GM21825 (cell line): Measurements from ENCODE around the gene CYP2S1.
"Not testable (repeated sequence)": the region's sequence is repeated elsewhere in the genome, so short reads cannot be mapped to it uniquely, and the experiment has no call there.

Experiments used
- ATAC-seq: cut with Tn5 transposase; IDR thresholded peaks from one replicate; pipeline ENCODE4 v1.9.1; 2021; ENCODE audit warnings: mild to moderate bottlenecking, moderate library complexity; ENCODE audit not compliant: unreplicated experiment

Gene CYP2S1, protein sequence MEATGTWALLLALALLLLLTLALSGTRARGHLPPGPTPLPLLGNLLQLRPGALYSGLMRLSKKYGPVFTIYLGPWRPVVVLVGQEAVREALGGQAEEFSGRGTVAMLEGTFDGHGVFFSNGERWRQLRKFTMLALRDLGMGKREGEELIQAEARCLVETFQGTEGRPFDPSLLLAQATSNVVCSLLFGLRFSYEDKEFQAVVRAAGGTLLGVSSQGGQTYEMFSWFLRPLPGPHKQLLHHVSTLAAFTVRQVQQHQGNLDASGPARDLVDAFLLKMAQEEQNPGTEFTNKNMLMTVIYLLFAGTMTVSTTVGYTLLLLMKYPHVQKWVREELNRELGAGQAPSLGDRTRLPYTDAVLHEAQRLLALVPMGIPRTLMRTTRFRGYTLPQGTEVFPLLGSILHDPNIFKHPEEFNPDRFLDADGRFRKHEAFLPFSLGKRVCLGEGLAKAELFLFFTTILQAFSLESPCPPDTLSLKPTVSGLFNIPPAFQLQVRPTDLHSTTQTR

DNA sequence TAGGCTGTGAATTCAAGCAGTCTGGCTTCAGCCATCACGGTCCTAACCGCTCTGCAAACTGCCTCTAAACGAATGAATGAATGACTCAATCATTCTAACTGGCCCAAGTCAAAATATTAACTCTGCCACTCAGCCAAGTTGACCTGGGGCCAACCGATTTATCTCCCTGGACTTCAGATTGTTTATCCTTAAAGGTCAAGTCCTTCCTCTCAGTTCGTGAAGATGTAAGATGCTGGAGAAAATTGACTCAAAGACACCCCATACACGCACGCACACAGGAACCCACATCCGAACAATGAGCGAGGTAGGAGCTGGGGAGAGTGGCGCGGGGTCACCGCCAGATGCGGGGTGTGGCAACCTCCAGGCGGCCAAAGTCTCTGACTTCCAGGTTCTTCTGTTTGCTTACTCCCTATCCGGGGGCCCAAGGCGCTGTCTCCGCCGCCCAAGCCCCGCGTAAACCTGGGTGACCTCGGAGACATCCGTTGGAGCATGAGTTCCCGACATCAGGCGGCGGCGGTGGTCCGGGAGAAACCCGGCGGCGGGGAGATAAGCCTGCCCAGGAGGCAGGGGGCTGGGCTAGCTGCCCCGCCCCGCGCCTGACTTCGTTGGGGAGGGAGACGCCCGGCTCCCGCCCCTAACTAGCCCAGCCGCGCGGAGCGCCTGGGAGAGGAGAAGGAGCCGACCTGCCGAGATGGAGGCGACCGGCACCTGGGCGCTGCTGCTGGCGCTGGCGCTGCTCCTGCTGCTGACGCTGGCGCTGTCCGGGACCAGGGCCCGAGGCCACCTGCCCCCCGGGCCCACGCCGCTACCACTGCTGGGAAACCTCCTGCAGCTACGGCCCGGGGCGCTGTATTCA, at the start of gene CYP2S1:
Gene CYP2S1, plus strand, starts transcription at position 646 of the 856 bp plus-strand sequence. Its CDS starts 46 bp downstream, at position 692.
- ATAC-seq, result no peak

DNA sequence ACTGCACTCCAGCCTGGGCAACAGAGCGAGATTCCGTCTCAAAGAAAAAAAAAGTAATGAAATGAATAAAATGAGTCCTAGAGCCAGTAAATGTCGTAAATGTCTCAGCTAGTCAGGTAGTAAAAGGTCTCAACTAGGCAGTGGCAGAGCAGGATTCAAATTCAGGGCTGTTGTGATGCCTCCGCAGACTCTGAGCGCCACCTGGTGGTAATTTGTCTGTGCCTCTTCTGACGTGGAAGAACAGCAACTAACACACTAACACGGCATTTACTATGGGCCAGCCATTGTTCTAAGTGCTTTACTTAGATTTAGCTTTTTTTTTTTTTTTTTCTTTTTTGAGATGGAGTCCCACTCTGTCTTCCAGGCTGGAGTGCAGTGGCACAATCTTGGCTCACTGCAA, 48.6 kb upstream of the CYP2S1 start:
- ATAC-seq, result no peak

DNA sequence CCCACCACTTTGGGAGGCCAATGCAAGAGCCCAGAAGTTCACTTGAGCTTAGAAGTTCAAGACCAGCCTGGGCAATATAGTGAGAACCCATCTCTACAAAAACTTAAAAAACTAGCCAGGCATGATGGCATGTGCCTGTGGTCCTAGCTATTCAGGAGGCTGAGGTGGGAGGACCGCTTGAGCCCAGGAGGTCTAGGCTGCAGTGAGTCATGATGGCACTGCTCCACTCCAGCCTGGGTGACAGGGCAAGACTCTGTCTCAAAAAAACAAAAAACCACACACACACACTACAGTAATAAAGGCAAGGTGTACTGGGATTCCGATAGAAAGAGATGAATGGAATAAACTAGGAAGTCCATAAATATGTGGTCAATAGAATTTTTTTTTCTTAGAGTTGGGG, 43.2 kb upstream of the CYP2S1 start:
- ATAC-seq, result no peak

DNA sequence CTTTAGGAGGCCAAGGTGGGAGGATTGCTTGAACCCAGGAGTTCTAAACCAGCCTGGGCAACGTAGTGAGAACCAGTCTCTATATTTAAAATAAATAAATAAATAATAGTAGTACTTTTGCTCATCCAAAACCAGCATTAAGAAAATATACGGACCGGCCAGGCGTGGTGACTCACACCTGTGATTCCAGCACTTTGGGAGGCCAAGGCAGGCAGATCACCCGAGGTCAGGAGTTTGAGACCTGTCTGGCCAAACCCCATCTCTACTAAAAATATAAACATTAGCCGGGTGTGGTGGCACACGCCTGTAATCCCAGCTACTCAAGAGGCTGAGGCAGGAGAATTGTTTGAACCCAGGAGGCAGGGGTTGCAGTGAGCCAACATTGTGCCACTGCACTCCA, 42.0 kb upstream of the CYP2S1 start:
- ATAC-seq, result not testable (repeated sequence)

DNA sequence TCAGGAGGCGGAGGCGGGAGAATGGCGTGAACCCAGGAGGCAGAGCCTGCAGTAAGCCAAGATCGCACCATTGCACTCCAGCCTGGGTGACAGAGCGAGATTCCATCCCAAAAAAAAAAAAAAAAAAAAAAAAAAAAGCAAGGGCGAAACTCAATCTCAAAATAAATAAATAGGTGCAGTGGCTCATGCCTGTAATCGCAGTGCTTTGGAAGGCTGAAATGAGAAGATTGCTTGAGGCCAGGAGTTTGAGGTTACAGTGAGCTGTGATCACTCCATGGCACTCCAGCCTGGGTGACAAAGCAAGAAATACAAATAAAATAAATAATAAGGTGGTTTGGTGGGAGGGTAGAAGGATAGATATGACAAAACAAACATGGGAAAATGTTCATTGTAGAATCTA, 39.0 kb upstream of the CYP2S1 start:
- no peak for ATAC-seq

DNA sequence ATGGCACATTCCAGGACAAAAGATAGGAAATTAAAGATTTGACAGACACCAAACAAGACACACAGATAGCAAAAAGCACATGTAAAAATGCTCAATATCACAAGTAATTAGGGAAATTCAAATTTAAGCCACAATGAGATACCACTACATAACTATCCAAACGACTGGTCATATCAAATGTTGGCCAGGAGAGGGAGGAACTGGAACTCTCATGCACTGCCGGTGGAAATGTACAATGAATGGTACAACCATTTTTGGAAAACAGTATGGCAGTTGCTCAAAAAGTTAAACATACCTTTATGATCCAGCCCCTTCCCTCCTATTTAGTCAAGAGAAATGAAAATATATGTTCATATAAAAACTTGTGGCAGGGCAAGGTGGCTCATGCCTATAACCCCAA, 36.8 kb upstream of the CYP2S1 start:
- no peak for ATAC-seq

DNA sequence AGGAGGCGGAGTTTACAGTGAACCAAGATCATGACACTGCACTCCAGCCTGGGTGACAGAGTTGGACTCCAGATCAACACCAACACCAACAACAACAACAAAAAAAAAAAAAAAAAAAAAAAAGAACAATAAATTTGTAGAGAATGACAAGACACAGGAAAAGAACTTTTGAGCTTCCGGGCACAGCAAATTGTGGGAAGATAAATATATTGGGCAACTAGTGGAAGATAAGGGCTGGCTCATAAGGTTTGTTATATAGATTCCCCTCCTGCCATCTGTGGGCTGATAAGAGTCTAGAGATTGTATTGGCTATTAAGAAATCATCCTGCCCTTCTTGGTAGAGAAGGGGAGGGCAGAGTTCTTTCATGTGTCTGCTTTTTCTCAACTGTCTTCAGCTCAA, 33.1 kb upstream of the CYP2S1 start:
- ATAC-seq, result no peak

DNA sequence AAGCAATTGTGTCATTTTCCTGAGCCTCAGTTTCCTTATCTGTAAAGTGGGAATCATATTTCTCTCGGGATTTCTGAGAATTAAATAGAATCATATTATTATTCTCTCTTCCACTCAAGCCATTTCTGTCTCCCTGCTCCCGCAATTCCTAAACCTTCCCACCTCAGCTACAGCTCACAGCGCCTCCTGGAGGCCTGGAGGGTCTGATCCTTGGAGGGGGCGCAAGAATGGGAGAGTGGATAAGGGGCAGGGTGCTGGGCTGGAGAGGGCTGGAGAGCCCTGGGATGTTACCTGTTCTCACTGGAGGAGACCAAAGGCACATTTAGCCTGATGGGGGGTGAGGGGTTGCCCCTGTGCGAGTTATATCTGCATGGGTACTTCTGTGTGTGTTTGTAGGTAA, 31.1 kb upstream of the CYP2S1 start:
- no peak for ATAC-seq

DNA sequence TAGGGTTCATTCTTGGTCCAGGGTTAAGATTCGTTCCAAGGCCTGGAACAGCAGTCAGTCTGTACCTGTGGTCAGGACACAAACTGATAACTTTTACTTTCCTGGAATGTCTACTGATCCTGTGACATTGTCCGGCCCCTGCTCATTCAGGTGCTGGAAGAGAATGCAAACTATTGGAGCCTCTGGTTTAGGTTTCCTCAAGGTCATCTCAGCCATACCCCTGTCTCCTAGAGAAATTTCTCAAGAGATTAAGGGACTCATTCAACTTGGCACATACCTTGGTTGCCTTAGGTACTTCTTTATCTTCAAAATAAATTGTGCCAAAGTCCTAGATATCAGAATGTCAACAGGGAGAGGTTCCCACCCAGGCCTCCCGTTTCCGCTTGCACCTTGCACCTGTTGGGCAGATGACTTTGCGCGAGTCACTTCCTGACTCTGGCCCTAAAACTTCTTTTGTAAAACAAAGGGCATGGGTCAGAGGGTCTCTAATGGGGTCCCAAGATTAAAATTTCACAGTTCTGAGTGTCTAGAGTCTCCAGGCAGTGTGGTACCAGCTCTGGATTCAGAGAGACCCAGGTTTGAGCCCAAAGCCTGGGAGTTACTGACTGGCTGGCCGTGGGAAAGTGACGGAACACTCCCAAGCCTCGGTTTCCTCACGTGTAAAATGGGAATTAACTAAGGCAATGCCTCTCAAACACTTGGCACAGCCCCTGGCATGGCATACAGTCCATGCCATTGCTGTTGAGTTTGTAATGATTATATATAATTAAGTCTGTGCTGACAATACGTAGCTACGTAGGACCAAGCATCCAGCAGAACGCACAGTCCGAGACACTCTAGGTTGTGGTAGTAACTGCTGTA, 25.8 kb upstream of the CYP2S1 start:
- ATAC-seq, result no peak

DNA sequence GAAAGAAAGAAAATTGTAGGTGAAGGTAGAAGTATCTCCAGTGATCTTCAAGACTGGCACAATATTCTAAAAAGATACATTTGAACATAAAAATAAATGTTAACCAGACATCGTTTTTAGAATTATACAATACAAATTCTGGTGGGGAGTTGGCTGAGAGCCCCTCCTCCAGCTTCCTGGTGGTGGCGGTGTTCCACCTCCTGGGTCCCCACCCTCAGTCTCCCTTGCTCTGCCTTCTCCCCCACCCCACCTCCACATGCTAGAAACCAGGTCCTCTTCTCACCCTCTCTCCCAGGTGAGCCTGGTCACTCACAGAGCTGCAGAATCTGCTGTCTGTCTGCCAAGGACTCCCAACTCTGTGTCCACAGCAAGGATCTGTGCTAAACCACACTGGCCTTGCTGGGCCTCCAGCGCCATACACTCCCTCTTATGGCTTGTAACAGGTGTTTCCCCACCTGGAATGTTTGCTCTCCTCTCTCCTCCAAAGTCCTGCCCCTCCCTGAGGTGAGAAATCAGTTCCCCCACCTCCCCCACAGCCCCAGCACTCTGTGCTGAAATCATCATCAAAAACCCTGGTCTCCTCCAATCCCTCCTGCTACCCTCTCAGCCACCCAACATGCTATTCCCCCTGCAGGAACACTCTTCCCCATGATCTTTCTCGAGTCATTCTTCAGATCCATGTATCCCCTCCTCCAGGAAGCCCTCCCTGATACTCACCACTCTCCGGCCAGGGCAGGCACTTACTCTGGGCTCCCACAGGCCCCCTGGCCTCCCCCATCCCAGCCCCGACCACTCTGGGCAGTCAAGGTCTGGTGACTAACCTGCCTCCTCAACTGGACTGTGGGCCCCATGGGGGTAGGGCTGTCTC, 20.5 kb upstream of the CYP2S1 start:
- no peak for ATAC-seq

DNA sequence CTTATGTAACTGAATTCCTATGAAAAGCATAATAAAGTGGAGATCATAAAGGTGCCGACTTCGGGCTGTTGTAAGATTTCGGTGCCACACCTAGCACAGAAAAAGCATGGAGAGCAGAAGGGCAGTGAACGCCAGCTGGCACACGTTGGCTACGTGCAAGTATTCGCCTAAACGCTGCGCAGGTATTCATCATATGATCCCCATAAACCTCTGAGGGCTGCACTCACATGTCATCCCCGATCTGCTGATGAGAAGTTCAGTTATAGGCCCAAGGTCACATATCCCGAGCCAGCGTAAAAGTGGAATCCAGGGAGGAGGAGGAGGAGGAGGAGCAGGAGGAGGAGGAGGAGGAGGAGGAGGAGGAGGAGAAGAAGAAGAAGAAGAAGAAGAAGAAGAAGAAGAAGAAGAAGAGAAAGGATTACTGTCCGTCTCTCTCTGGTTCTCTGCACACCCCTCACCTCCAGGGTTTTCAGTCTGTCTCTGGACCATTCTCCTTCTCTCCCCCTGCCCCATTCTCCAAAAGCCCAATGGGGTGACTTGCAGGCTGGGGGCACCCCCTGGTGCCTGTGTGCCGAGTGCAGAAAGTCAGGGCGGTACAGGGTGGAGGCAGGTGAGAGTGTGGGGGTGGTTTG, 18.6 kb upstream of the CYP2S1 start:
- ATAC-seq, result no peak

DNA sequence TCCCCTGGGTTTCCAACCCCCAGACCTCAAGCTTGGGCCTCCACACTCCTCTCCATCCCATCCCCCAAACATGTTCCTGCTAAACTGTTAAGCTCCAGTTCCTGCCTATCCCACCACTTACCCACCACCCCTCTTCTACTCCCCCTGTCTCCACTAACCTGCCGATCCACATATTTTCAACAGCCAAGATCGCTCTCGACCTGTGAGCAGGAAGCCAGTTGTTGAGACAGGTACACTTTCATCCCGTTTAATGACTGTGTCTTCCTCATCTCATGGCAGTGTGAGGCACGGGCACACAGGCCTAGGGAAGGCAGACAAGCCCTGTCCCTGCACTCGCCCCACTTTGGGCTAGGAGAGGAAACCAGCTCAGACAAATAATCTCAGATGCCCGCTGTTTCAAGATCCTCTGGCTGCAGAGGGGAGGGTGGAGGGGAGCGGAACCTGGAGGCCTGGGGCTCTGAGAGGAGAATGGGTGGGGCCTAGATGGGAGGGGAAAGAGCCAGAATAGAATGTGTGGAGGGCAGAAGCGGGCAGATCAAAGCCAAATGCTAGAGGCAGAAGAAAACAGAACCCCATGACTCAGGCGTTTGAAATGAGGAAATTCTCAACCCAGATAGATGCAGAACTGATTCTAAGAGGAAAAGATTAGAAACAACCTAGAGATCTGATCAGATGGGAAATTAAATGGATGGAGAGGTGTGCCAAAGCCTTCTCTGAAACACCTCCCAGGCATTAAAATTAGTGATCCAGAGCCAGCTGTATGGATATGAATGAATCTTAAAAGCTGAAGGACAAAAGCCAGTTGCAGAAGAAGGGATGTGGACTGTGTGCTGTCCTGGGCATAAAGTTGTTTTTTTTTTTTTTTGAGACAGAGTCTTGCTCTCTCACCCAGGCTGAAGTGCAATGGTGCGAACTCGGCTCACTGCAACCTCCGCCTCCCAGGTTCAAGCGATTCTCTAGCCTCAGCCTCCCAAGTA, 16.9 kb upstream of the CYP2S1 start:
- no peak for ATAC-seq

DNA sequence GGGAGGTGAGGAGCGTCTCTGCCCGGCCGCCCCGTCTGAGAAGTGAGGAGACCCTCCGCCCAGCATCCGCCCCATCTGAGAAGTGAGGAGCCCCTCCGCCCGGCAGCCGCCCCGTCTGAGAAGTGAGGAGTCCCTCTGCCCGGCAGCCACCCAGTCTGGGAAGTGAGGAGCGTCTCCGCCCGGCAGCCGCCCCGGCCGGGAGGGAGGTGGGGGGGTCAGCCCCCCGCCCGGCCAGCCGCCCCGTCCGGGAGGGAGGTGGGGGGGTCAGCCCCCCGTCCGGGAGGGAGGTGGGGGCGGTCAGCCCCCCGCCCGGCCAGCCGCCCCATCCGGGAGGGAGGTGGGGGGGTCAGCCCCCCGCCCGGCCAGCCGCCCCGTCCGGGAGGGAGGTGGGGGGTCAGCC, 12.8 kb upstream of the CYP2S1 start:
- ATAC-seq, result not testable (repeated sequence)

DNA sequence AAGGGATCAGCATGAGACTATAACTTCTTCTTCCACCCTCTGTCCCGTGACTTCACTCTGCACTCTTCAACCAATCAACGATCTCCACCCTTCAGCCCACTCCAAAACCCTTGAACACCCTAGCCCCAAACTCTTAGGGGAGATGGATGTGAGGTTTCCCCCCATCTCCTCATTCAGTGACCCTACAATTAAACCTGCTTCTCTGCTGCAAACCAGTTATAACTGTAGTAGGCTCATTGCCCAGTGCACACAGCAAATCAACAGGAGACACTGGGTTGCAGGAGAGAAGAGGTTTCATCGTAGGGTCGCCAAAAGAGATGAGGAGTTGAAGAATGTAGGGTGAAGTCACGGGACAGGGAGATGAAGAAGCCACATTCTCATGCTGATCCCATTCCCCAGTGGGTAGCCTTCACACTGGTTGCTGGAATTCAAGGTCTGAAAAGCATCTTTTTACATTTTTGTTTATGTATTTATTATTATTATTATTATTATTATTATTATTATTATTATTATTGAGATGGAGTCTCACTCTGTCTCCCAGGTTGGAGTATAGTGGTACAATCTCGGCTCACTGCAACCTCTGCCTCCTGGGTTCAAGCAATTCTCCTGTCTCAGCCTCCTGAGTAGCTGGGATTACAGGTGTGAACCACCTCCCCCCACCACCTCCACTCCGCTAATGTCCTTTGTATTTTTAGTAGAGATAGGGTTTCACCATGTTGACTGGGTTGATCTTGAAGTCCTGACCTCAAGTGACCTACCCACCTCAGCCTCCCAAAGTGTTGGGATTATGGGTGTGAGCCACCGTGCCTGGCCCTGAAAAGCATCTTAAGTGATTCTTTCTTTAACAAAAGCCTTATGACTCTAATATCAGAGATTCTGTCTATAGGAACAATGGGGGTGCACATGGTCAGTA, 5.8 kb upstream of the CYP2S1 start:
- no peak for ATAC-seq

DNA sequence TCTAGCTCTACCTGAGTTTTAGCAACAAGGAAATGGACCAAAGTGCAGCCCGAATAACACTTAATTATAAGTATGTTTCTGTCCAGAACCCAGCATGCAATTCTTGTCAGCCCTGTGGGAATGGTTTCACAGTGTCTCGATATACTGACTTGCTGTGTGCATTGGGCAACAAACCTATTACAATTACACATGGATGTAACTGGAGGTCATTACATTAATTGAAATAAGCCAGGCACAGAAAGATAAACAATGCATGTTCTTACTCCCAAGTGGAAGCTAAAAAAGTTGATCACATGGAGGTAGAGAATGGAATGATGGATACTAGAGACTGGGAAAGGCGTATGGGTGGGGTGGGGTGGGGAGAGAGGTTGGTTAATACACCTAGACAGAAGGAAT, 5.1 kb upstream of the CYP2S1 start:
- ATAC-seq, result no peak

DNA sequence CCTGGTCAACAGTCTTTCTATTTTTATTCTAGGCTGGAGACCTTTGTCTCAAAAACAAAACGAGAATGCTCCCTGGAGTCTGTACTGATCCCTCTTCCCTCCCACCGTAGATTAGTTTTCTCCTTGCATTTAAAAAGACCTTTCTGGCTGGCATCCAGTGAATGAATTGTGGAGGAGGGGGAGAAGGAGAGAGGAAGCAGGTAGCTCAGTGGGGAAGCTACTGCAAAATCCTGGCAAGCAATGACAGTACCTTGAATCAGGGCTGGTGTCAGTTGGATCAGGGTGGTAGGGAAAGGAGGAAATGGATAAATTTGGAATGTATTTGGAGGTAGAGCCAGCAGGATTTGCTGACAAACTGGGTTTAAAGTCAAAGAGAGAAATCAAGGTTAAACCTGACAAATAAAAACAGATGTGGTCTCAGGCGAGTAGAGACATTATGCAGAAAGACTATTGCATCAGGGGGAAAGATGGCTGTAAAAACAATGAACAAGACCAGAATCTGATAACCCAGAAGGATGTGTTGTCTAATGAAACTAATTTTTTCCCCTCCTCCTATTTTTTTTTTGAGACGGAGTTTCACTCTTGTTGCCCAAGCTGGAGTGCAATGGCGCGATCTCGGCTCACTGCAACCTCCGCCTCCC, 3.5 kb upstream of the CYP2S1 start:
- no peak for ATAC-seq
